Smooth muscle cell (in vitro differentiated cells): ENCODE results near the gene TBKBP1. TPM values are rescaled to one million over a fixed set of nuclear protein-coding genes. Genes with fewer than 3 reads are reported as not detected.
A peak's percentile ranks its signal among the peaks of the same experiment; 100 is the strongest.

Experiments
- DNase-seq: peaks from one replicate; lab custom pipeline; 2025; ENCODE audit not compliant: unreplicated experiment; lab: John Stamatoyannopoulos, UW
- H2AFZ ChIP-seq: fragments of 200-600 bp; sonication (generic); 2 replicates; pipeline ENCODE4 v1.6.0; 2016; ENCODE audit warnings: antibody characterized with exemption, low read depth, mild to moderate bottlenecking
- H3F3A ChIP-seq: fragments of 200-600 bp; sonication (generic); 2 replicates; pipeline ENCODE4 v1.6.0; 2017; ENCODE audit warnings: antibody characterized with exemption, low read depth
- H3K27ac ChIP-seq: fragments of 200-600 bp; sonication (generic); 2 replicates; pipeline ENCODE4 v1.5.1; 2016; ENCODE audit warnings: low read depth, mild to moderate bottlenecking
- H3K27me3 ChIP-seq: fragments of 200-600 bp; sonication (generic); 2 replicates; pipeline ENCODE4 v1.6.1; 2016; ENCODE audit warnings: low read depth, mild to moderate bottlenecking
- H3K36me3 ChIP-seq: fragments of 200-600 bp; sonication (generic); 2 replicates; pipeline ENCODE4 v1.5.1; 2016; ENCODE audit warnings: low read depth
- H3K4me1 ChIP-seq: fragments of 200-600 bp; sonication (generic); 2 replicates; pipeline ENCODE4 v1.5.1; 2016; ENCODE audit warnings: low read depth
- H3K4me2 ChIP-seq: fragments of 200-600 bp; sonication (generic); 2 replicates; pipeline ENCODE4 v1.6.0; 2016; ENCODE audit warnings: mild to moderate bottlenecking
- H3K4me3 ChIP-seq: fragments of 200-600 bp; sonication (generic); 2 replicates; pipeline ENCODE4 v1.5.1; 2016; ENCODE audit warnings: mild to moderate bottlenecking
- H3K79me2 ChIP-seq: fragments of 200-600 bp; sonication (generic); 2 replicates; pipeline ENCODE4 v1.6.0; 2016; ENCODE audit warnings: low read depth, mild to moderate bottlenecking
- H3K9ac ChIP-seq: fragments of 200-600 bp; sonication (generic); 2 replicates; pipeline ENCODE4 v1.6.0; 2016; ENCODE audit warnings: low read depth
- H3K9me3 ChIP-seq: fragments of 200-600 bp; sonication (generic); replicated peaks from 2 replicates; pipeline ENCODE4 v1.5.1; 2016; ENCODE audit warnings: low read depth
- H4K20me1 ChIP-seq: fragments of 200-600 bp; sonication (generic); 2 replicates; pipeline ENCODE4 v1.6.0; 2016; ENCODE audit warnings: low read depth
- CTCF ChIP-seq: fragments of 200-600 bp; sonication (generic); IDR thresholded peaks from 2 replicates; pipeline ENCODE4 v1.5.1; 2017; ENCODE audit warnings: borderline replicate concordance, mild to moderate bottlenecking, antibody characterized with exemption; ENCODE audit not compliant: insufficient read depth, poor library complexity, severe bottlenecking
- WGBS: methylation state at CpG from one replicate; pipeline ENCODE4 v1.1.7; 2016; ENCODE audit warnings: low lambda C conversion rate; 5-methylcytosine and 5-hydroxymethylcytosine counted together
- polyA plus RNA-seq: library from polyadenylated mRNA; unstranded; fragments of >200 nt; fragmentation: Nextera tagmentation; extraction: Ambion mirVana; gene quantifications from 2 replicates; pipeline ENCODE4 v1.2.1, GENCODE V29; 2016
- total RNA-seq: library from RNA; depleted of rRNA; stranded (reverse); fragments of >200 nt; gene quantifications from 2 replicates; pipeline ENCODE4 v1.2.3, GENCODE V29; 2014

TBKBP1 gene
- total and polyA plus RNA-seq, 2 experiments from 2014 or later = 5.8 to 7.7 TPM

GRCh38 chr17:47696717-47697642 is 3.0 kb downstream of the TBKBP1 start:
- Histone ChIP-seq H4K20me1 (peaks cover 9% of the 10 kb centered on the region), H3K9me3 (no peaks in the 10 kb centered on the region), H3K27ac (no peak overlapping the region), H3K4me1 (peaks cover 21% of the 10 kb centered on the region), H2AFZ (no peak overlapping the region), H3F3A (peaks cover 8% of the 10 kb centered on the region), H3K4me3 (no peak overlapping the region), H3K36me3 (no peaks in the 10 kb centered on the region), H3K4me2 (no peak overlapping the region), H3K9ac (no peak overlapping the region), H3K27me3 (no peaks in the 10 kb centered on the region), H3K79me2 (no peaks in the 10 kb centered on the region)
- no peak for DNase-seq
- 90% methylated on average over 11 of the region's 11 CpGs for WGBS
- no peak for TF ChIP-seq CTCF

DNA sequence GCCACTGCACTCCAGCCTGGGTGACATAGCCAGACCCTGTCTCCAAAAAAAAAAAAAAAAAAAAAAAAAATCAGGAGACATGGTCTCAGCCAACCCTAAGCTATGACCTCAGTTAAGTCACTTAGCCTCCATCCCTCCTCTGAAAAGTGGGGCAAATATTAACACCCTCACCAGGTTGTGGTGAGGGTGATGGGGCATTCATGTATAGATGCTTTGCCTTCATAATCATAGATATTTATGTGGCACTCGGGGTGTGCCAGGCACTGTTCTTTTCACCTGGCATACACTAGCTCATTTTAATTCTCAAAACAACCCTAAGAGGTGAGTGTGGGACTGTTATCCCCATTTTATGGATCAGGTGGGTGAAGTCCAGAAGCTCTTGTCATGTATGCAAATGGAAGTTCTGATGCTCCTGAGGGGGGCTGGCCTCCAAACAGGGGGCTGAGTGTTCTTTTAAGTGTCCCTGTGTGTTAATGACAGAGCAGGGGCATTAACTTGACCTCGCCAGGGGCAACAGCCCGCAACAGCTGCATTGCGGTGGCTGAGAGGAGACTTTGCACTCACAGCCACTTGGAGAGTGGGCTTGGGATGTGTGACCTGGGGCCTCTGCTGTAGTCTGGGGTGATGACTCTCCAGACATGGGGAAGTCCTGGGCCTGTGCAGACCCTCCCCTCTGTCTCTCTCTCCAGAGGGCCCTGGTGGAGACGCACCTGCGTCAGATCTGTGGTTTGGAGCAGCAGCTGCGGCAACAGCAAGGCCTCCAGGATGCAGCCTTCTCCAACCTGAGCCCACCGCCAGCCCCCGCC is 4.1 kb downstream of the TBKBP1 start:
- no peaks in the 10 kb centered on the region for H3K9me3 ChIP-seq
- DNase-seq = no peak
- no peaks in the 10 kb centered on the region for H3K36me3 ChIP-seq
- WGBS = 81% methylated on average over 9 of the region's 9 CpGs
- H3K27me3 ChIP-seq = no peaks in the 10 kb centered on the region
- peaks cover 9% of the 10 kb centered on the region for H4K20me1 ChIP-seq
- no peak overlapping the region for H3K27ac ChIP-seq
- no peak overlapping the region for H2AFZ ChIP-seq
- no peaks in the 10 kb centered on the region for H3K79me2 ChIP-seq
- H3K9ac ChIP-seq = no peak overlapping the region
- H3F3A ChIP-seq = peaks cover 8% of the 10 kb centered on the region
- no peak for TF ChIP-seq CTCF
- H3K4me3 ChIP-seq = no peak overlapping the region
- no peak overlapping the region for H3K4me2 ChIP-seq
- peaks cover 20% of the 10 kb centered on the region for H3K4me1 ChIP-seq

GRCh38 chr17:47698749-47699535 is 5.0 kb downstream of the TBKBP1 start:
- TF ChIP-seq CTCF = peak; percentile 98
- Histone ChIP-seq H3K4me1 (peaks cover 15% of the 10 kb centered on the region), H3K4me3 (no peak overlapping the region), H3K4me2 (no peak overlapping the region), H3K79me2 (no peaks in the 10 kb centered on the region), H3K27ac (no peak overlapping the region), H3K27me3 (no peaks in the 10 kb centered on the region), H3K9ac (no peak overlapping the region), H3F3A (peaks cover 8% of the 10 kb centered on the region), H2AFZ (no peak overlapping the region), H4K20me1 (peaks cover 9% of the 10 kb centered on the region), H3K9me3 (no peaks in the 10 kb centered on the region), H3K36me3 (no peaks in the 10 kb centered on the region)
- peak; percentile 40 for DNase-seq
- WGBS = 74% methylated on average over 24 of the region's 25 CpGs
